HCT116 (cell line): ENCODE measurements around the gene ACOD1. TPM values are rescaled to one million over a fixed set of nuclear protein-coding genes. Genes with fewer than 3 reads are reported as not detected.

Source experiments
- ATAC-seq: fragments of 200-7000 bp; cut with Tn5 transposase; 2 replicates; pipeline ENCODE4 v1.9.1; 2020; ENCODE audit warnings: mild to moderate bottlenecking, moderate library complexity
- BruUV-seq: library from RNA; stranded (reverse); fragments of 400-500 nt; replicated peaks from 2 replicates; lab custom pipeline; 2021; lab: Mats Ljungman, UMichigan
- CTCF ChIA-PET: fragments of 300-600 bp; sonication (Branson Sonifier 250); formaldehyde crosslinking; loops from one replicate; lab custom pipeline; 2021; ENCODE audit warnings: antibody characterized with exemption; lab: Charles Lee
- POLR2A ChIA-PET: fragments of 300-600, 350-600 bp; sonication (Branson Sonifier 250); formaldehyde crosslinking; loops from one replicate; lab custom pipeline; 2021; ENCODE audit warnings: antibody characterized with exemption; lab: Charles Lee
- RAD21 ChIA-PET, 2 experiments: fragments of 300-600 bp; sonication (Branson Sonifier 250); formaldehyde crosslinking; loops; one replicate each; lab custom pipeline; 2023; ENCODE audit warnings: low total read pairs in 2 of 2; ENCODE audit not compliant: uncharacterized antibody in 2 of 2, unreplicated experiment in 2 of 2, low non-redundant PET in 1 of 2; lab: Charles Lee
- DNase-seq: peaks from one replicate; pipeline ENCODE4 v3.0.0-alpha.2; 2010; ENCODE audit warnings: low read depth, low spot score
- H2AFZ ChIP-seq: fragments of 200-600 bp; shearing (Covaris generic), sonication (generic); 2 replicates; pipeline ENCODE4 v1.6.1; 2017; ENCODE audit warnings: low read depth, mixed run types, mixed read lengths, antibody characterized with exemption, low read length; ENCODE audit not compliant: poor library complexity, severe bottlenecking
- H3K27ac ChIP-seq: 2 replicates; pipeline ENCODE4 v1.5.1; 2012; ENCODE audit warnings: low read depth, low read length
- H3K27me3 ChIP-seq: fragments of 200-600 bp; sonication (generic); 2 replicates; pipeline ENCODE4 v1.6.1; 2016; ENCODE audit warnings: mixed run types, low read length, mixed read lengths; ENCODE audit not compliant: insufficient read depth
- H3K36me3 ChIP-seq, 2 experiments: fragments of 200-500 bp in 1 of 2; fragments of 200-600 bp in 1 of 2; sonication (Bioruptor generic) in 1 of 2; sonication (generic) in 1 of 2; 2 replicates each; pipeline versions ENCODE4 v1.5.1 to v1.6.1; 2014 to 2016; ENCODE audit warnings: low read length in 2 of 2, inconsistent platforms in 1 of 2, mixed read lengths in 1 of 2, mixed run types in 1 of 2; ENCODE audit not compliant: insufficient read depth in 2 of 2, control insufficient read depth in 1 of 2
- H3K4me1 ChIP-seq, 2 experiments: fragments of 200-600 bp in 1 of 2; sonication (generic) in 1 of 2; 2 replicates each; pipeline versions ENCODE4 v1.5.1 to v1.6.1; 2012 to 2017; ENCODE audit warnings: low read length in 2 of 2, inconsistent platforms in 1 of 2, mild to moderate bottlenecking in 1 of 2, mixed read lengths in 1 of 2, mixed run types in 1 of 2, moderate library complexity in 1 of 2; ENCODE audit not compliant: insufficient read depth in 2 of 2, control insufficient read depth in 1 of 2
- H3K4me2 ChIP-seq: fragments of 200-600 bp; sonication (generic); 2 replicates; pipeline ENCODE4 v1.6.1; 2017; ENCODE audit warnings: mixed run types, low read length, mixed read lengths
- H3K4me3 ChIP-seq, 2 experiments: fragments of 200-600 bp in 1 of 2; sonication (generic) in 1 of 2; replicated peaks in 1 of 2; 2 replicates each; pipeline ENCODE4 v1.5.1; 2011 to 2016; ENCODE audit warnings: low read length in 2 of 2, control low read depth in 1 of 2, low read depth in 1 of 2, mild to moderate bottlenecking in 1 of 2, mixed read lengths in 1 of 2, mixed run types in 1 of 2
- H3K79me2 ChIP-seq: fragments of 200-600 bp; sonication (generic); 2 replicates; pipeline ENCODE4 v1.6.1; 2017; ENCODE audit warnings: mild to moderate bottlenecking, mixed run types, low read length, moderate library complexity, mixed read lengths; ENCODE audit not compliant: insufficient read depth
- H3K9ac ChIP-seq: fragments of 200-600 bp; sonication (generic); 2 replicates; pipeline ENCODE4 v1.6.1; 2016; ENCODE audit warnings: low read length, mixed read lengths
- H3K9me2 ChIP-seq: fragments of 200-600 bp; sonication (generic), shearing (Covaris generic); 2 replicates; pipeline ENCODE4 v1.6.1; 2017; ENCODE audit warnings: mixed run types, mild to moderate bottlenecking, moderate library complexity; ENCODE audit not compliant: insufficient read depth
- H3K9me3 ChIP-seq, 2 experiments: fragments of 200-500 bp in 1 of 2; fragments of 200-600 bp in 1 of 2; sonication (Bioruptor generic) in 1 of 2; sonication (generic) in 1 of 2; 2 replicates each; pipeline ENCODE4 v1.6.1; 2014 to 2017; ENCODE audit warnings: low read length in 2 of 2, mixed read lengths in 2 of 2, inconsistent platforms in 1 of 2, low read depth in 1 of 2, mild to moderate bottlenecking in 1 of 2, mixed run types in 1 of 2, moderate library complexity in 1 of 2; ENCODE audit not compliant: control insufficient read depth in 1 of 2, insufficient read depth in 1 of 2
- H4K20me1 ChIP-seq: fragments of 200-600 bp; sonication (generic), shearing (Covaris generic); 2 replicates; pipeline ENCODE4 v1.6.1; 2017; ENCODE audit warnings: mixed run types, mild to moderate bottlenecking, moderate library complexity; ENCODE audit not compliant: insufficient read depth
- EGR1 ChIP-seq: IDR thresholded peaks from 2 replicates; pipeline ENCODE4 v1.6.1; 2012; ENCODE audit warnings: low read depth
- ELF1 ChIP-seq: IDR thresholded peaks from 2 replicates; pipeline ENCODE4 v1.6.1; 2012; ENCODE audit warnings: low read depth, borderline replicate concordance
- MAX ChIP-seq: IDR thresholded peaks from 2 replicates; pipeline ENCODE4 v1.6.1; 2012
- POLR2AphosphoS5 ChIP-seq: IDR thresholded peaks from 2 replicates; pipeline ENCODE4 v1.6.1; 2011; ENCODE audit warnings: mild to moderate bottlenecking, low read depth, low read length, moderate library complexity
- REST ChIP-seq: IDR thresholded peaks from 2 replicates; pipeline ENCODE4 v1.6.1; 2012; ENCODE audit warnings: low read depth
- SIN3A ChIP-seq: IDR thresholded peaks from 2 replicates; pipeline ENCODE4 v1.6.1; 2012; ENCODE audit warnings: low read depth
- YY1 ChIP-seq: IDR thresholded peaks from 2 replicates; pipeline ENCODE4 v1.6.1; 2011; ENCODE audit warnings: low read length, low read depth, moderate library complexity, mild to moderate bottlenecking; ENCODE audit not compliant: insufficient replicate concordance; ENCODE audit errors: extremely low read depth
- intact Hi-C: fragments of 100-400 bp; cut with micrococcal nuclease; formaldehyde crosslinking; loops from 2 replicates; pipeline ENCODE4 v1.10.0; 2022
- total RNA-seq: library from RNA; stranded (reverse); gene quantifications from one replicate; pipeline ENCODE4 v1.2.1, GENCODE V29; 2021; ENCODE audit not compliant: unreplicated experiment

ACOD1 gene
- total RNA-seq, 1 experiment from 2014 or later = not detected

- H3K79me2 ChIP-seq = no peaks in the 10 kb centered on the region
- no peak overlapping the region for H3K9ac ChIP-seq
- H3K4me2 ChIP-seq = no peak overlapping the region
- H4K20me1 ChIP-seq = no peaks in the 10 kb centered on the region
- H3K36me3 ChIP-seq = no peaks in the 10 kb centered on the region
- ChIA-PET CTCF (no interaction called here), RAD21 (no interaction called here), POLR2A (no interaction called here)
- no peak overlapping the region for H2AFZ ChIP-seq
- no peaks in the 10 kb centered on the region for H3K9me2 ChIP-seq
- H3K27ac ChIP-seq = no peak overlapping the region
- intact Hi-C loops = no loop called here
- no peak overlapping the region for H3K4me3 ChIP-seq
- H3K27me3 ChIP-seq = no peaks in the 10 kb centered on the region
- H3K4me1 ChIP-seq = peaks cover 2 to 3% of the 10 kb centered on the region in 2 experiments; a peak in 1 of 4 replicates
- no peak for TF ChIP-seq EGR1
- no peak for TF ChIP-seq ELF1
- no peak for TF ChIP-seq REST
- no peak for TF ChIP-seq POLR2AphosphoS5
- no peak for TF ChIP-seq MAX
- TF ChIP-seq YY1 = no peak
- no peak for TF ChIP-seq SIN3A
- no peaks in the 10 kb centered on the region for H3K9me3 ChIP-seq
- no peak for DNase-seq
- BruUV-seq = no TSS peak
- no peak for ATAC-seq
Measured at GRCh38 chr13:76975863-76976262, 27.6 kb downstream of the ACOD1 start.
